Mucosa of descending colon (tissue), 3 donors: Measurements from ENCODE around the gene RPL29. TPM values are rescaled to one million over a fixed set of nuclear protein-coding genes. Genes with fewer than 3 reads are reported as not detected.

Experiments
- ATAC-seq: fragments of 200-7000 bp; cut with Tn5 transposase; one replicate; pipeline ENCODE4 v1.9.1; 2020; ENCODE audit warnings: mild to moderate bottlenecking, moderate library complexity
- DNase-seq, 3 donors: peaks; one replicate each; pipeline ENCODE4 v3.0.0-alpha.2; 2020
- H3K36me3 ChIP-seq: fragments of 200-600 bp; one replicate; pipeline ENCODE4 v1.8.0; 2021; ENCODE audit warnings: low read depth, mild to moderate bottlenecking
- H3K4me1 ChIP-seq: fragments of 200-600 bp; one replicate; pipeline ENCODE4 v1.8.0; 2021; ENCODE audit warnings: low read depth, mild to moderate bottlenecking
- H3K4me3 ChIP-seq: fragments of 200-600 bp; one replicate; pipeline ENCODE4 v1.8.0; 2021; ENCODE audit warnings: mild to moderate bottlenecking
- H3K9me3 ChIP-seq: fragments of 200-600 bp; one replicate; pipeline ENCODE4 v1.8.0; 2021; ENCODE audit warnings: mild to moderate bottlenecking
- intact Hi-C, 2 donors: fragments of 100-400 bp; cut with DNase I in 1 of 2; cut with micrococcal nuclease in 1 of 2; formaldehyde crosslinking; loops; one replicate each; pipeline versions ENCODE4 v1.11.0 to v1.11.1; 2022; cut with DNase I, micrococcal nuclease
- total RNA-seq, 3 donors: library from RNA; stranded (reverse); fragmentation: NEBNext Ultra II Directional in 2 of 3; extraction: Animal tissue kit (Norgen Biotek cat#: 25700) in 2 of 3; gene quantifications; one replicate each; pipeline versions ENCODE4 v1.2.1 to v1.2.4, GENCODE V29; 2021 to 2023
- TF ChIP-seq, protein P1 (sequence below): fragments of 200-600 bp; IDR thresholded peaks from one replicate; pipeline ENCODE4 v1.8.0; 2022; ENCODE audit warnings: antibody characterized with exemption, mild to moderate bottlenecking
- donor health status: DM: no; HTN: no; CAD: no; lungs with moderate emphysema.
- donor health status: DM: no; HTN: no; CAD: no.
- donor health status: DM: no; HTN: yes; CAD: no.

The RPL29 gene
- total RNA-seq, 3 donors from 2014 or later, result 782 to 973 (median 946) TPM

DNA sequence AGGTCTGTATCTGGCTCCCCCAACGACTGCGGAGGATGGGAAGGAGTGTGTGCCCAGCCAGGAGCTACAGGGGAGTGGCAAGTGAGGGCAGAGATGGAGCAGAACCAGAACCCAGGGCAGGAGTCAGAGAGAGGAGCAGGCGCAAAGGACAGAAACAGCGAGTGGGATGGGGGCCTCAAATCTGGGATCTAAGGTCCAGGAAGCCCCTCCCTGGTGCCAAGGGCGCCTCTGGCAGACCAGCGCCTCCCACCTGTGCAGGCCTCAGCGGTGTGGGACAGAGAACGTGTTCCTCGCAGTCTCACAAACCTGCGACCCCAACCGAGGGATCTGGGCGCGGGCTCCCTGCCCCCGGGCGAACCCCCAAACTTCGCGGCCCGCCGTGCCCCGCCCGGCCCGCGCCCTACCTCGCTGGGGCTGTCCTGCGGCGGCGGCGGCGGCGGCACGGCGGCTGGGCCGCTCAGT lies 28.7 kb downstream of the RPL29 start:
- TF ChIP-seq, protein P1, sequence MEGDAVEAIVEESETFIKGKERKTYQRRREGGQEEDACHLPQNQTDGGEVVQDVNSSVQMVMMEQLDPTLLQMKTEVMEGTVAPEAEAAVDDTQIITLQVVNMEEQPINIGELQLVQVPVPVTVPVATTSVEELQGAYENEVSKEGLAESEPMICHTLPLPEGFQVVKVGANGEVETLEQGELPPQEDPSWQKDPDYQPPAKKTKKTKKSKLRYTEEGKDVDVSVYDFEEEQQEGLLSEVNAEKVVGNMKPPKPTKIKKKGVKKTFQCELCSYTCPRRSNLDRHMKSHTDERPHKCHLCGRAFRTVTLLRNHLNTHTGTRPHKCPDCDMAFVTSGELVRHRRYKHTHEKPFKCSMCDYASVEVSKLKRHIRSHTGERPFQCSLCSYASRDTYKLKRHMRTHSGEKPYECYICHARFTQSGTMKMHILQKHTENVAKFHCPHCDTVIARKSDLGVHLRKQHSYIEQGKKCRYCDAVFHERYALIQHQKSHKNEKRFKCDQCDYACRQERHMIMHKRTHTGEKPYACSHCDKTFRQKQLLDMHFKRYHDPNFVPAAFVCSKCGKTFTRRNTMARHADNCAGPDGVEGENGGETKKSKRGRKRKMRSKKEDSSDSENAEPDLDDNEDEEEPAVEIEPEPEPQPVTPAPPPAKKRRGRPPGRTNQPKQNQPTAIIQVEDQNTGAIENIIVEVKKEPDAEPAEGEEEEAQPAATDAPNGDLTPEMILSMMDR, result no peak
- Histone ChIP-seq H3K9me3 (no peaks in the 10 kb centered on the region), H3K36me3 (no peaks in the 10 kb centered on the region), H3K4me3 (peak overlapping the region; percentile 32), H3K4me1 (peaks cover 11% of the 10 kb centered on the region)
- peak; percentile 67 for ATAC-seq
- DNase-seq, result peak in 1 of 3 donors; percentile 70
- intact Hi-C loops, result no loop called here

DNA sequence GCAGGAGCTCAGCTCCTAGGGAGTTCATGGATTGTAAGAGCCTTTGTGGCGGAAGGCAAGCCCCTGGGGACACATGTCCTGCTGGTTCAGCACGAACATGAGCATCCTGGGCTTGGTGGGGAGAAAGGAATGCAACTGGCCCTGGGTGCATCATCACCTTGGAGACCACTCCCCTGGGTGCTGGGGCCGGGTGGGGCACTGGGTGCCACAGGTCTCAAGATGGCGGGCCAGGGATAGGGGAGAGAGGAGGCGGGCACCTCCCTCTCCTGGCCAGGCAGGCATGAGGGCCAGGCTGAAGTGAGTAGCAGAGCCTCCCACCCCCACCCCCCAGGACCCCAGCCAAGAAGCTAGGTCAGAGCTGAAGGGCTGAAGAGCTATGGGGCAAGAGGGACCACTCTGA lies 29.2 kb downstream of the RPL29 start:
- TF ChIP-seq, protein P1, result no peak
- ATAC-seq (no peak), DNase-seq (peak in 2 of 3 donors; percentile 45 to 61)
- H3K36me3 ChIP-seq, result no peaks in the 10 kb centered on the region
- H3K9me3 ChIP-seq, result no peaks in the 10 kb centered on the region
- H3K4me1 ChIP-seq, result peaks cover 11% of the 10 kb centered on the region
- intact Hi-C loops, result no loop called here
- H3K4me3 ChIP-seq, result peak overlapping the region; percentile 32

DNA sequence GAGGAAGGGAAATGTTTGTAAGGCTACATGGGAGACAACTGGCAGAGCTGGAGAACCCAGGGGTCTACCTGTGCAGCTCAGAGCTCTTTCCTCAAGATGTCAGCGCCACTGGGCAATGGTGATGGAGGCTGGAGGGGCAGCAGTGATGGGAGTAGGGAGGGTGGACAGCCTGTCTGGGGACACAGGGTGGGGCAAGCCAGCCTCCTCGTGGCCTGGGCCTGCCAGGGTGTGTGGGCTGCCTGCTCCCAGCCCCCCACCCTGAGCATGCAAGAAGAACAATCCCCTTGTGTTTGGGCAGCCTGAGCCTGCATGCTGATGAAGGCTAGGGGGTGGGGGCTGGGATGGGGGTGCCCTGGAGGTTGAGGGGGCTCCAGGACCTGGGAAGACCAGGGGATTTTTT lies 29.7 kb downstream of the RPL29 start:
- ATAC-seq (no peak), DNase-seq (peak in 2 of 3 donors; percentile 23 to 45)
- H3K4me1 ChIP-seq, result peaks cover 11% of the 10 kb centered on the region
- H3K36me3 ChIP-seq, result no peaks in the 10 kb centered on the region
- intact Hi-C loops, result no loop called here
- TF ChIP-seq, protein P1, result no peak
- H3K9me3 ChIP-seq, result no peaks in the 10 kb centered on the region
- H3K4me3 ChIP-seq, result no peak overlapping the region

DNA sequence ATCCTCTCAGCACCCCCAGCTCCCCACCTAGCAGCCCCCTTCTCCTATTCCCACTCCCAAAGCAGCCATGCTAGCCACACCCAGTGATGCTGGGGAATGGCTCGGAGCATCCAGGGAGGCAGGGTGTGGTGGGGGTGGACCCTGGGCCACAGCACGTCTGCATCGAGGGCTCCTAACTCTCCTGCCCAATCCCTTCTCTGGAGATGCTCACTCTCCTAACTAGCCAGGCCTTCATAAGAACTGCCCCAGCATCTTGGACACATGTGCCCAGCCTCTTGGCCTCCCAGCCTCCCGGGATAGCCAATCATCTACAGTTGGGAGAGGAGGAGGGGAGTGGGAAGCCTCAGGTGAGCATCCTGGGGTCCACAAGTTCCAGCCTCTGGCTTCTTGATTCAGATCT lies 31.2 kb downstream of the RPL29 start:
- Histone ChIP-seq H3K4me3 (no peak overlapping the region), H3K9me3 (no peaks in the 10 kb centered on the region), H3K36me3 (no peaks in the 10 kb centered on the region), H3K4me1 (peaks cover 11% of the 10 kb centered on the region)
- intact Hi-C loops, result no loop called here
- TF ChIP-seq, protein P1, result no peak
- ATAC-seq (no peak), DNase-seq (peak in 1 of 3 donors; percentile 37)

DNA sequence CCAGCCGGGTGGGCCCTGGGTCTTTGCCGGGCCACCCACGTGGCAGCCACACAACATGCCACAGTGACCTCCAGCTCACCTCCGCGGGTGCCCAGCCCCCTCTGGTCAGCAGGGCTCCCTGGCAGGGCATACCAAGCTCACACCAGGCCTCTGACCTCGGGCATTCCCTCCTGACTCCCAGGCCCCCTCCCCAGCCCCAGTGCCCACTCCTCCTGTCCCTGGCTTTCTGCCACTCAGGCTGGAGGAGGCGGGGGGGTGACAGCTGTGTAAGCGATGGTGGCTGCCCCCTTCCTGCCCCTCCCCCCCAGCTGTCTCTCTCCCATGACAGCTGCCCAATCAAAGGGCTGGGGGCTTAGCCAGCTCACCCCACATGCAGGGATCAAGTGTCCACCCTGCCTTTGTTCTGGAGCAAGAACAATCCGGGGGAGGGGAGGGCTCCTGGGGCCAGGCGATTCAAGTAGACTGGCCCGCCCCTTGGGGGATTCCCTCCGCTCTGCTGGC lies 31.7 kb downstream of the RPL29 start:
- Histone ChIP-seq H3K9me3 (no peaks in the 10 kb centered on the region), H3K4me3 (no peak overlapping the region), H3K36me3 (no peaks in the 10 kb centered on the region), H3K4me1 (peaks cover 11% of the 10 kb centered on the region)
- TF ChIP-seq, protein P1, result no peak
- ATAC-seq (no peak), DNase-seq (peak in 2 of 3 donors; percentile 31 to 46)
- intact Hi-C loops, result no loop called here
